ENCODE measurements around the gene PCED1B.
"Not testable (repeated sequence)": the region's sequence is repeated elsewhere in the genome, so short reads cannot be mapped to it uniquely, and the experiment has no call there.

The PCED1B gene

GRCh38 chr12:47268501-47269454 lies 189.4 kb downstream of the PCED1B start:
- in situ Hi-C loops (cut with MboI; ENCODE audit: low sequenced_read_pairs), result no loop called here

- in situ Hi-C loops (cut with MboI; ENCODE audit: low sequenced_read_pairs), result no loop called here
These were observed 190.5 kb downstream of the PCED1B start for GRCh38 chr12:47269916-47270315.

GRCh38 chr12:47270782-47271664 lies 191.6 kb downstream of the PCED1B start:
- in situ Hi-C loops (cut with MboI; ENCODE audit: low sequenced_read_pairs), result no loop called here

GRCh38 chr12:47271800-47272239 lies 192.4 kb downstream of the PCED1B start:
- in situ Hi-C loops (cut with MboI; ENCODE audit: low sequenced_read_pairs), result no loop called here

- in situ Hi-C loops (cut with MboI; ENCODE audit: low sequenced_read_pairs), result no loop called here
These were observed 193.2 kb downstream of the PCED1B start for GRCh38 chr12:47272412-47273190.

GRCh38 chr12:47273191-47273626 lies 193.8 kb downstream of the PCED1B start:
- in situ Hi-C loops (cut with MboI; ENCODE audit: low sequenced_read_pairs), result no loop called here

GRCh38 chr12:47274760-47275159 lies 195.3 kb downstream of the PCED1B start:
- in situ Hi-C loops (cut with MboI; ENCODE audit: low sequenced_read_pairs), result no loop called here

- in situ Hi-C loops (cut with MboI; ENCODE audit: low sequenced_read_pairs), result no loop called here
These were observed 196.8 kb downstream of the PCED1B start for GRCh38 chr12:47276253-47276620.

GRCh38 chr12:47276621-47277309 lies 197.3 kb downstream of the PCED1B start:
- in situ Hi-C loops (cut with MboI; ENCODE audit: low sequenced_read_pairs), result no loop called here

GRCh38 chr12:47277972-47278448 lies 198.6 kb downstream of the PCED1B start:
- in situ Hi-C loops (cut with MboI; ENCODE audit: low sequenced_read_pairs), result no loop called here

GRCh38 chr12:47279758-47280157 lies 200.3 kb downstream of the PCED1B start:
- in situ Hi-C loops (cut with MboI; ENCODE audit: low sequenced_read_pairs), result not testable (repeated sequence)

- in situ Hi-C loops (cut with MboI; ENCODE audit: low sequenced_read_pairs), result no loop called here
These were observed 201.3 kb downstream of the PCED1B start for GRCh38 chr12:47280543-47281300.

GRCh38 chr12:47281667-47282171 lies 202.3 kb downstream of the PCED1B start:
- in situ Hi-C loops (cut with MboI; ENCODE audit: low sequenced_read_pairs), result no loop called here

GRCh38 chr12:47282206-47282605 lies 202.8 kb downstream of the PCED1B start:
- in situ Hi-C loops (cut with MboI; ENCODE audit: low sequenced_read_pairs), result no loop called here
